Smooth muscle cell (in vitro differentiated cells): ENCODE data around the gene KL. TPM values are rescaled to one million over a fixed set of nuclear protein-coding genes. Genes with fewer than 3 reads are reported as not detected.

Experiments
- DNase-seq: peaks from one replicate; lab custom pipeline; 2025; ENCODE audit not compliant: unreplicated experiment; lab: John Stamatoyannopoulos, UW
- H2AFZ ChIP-seq: fragments of 200-600 bp; sonication (generic); 2 replicates; pipeline ENCODE4 v1.6.0; 2016; ENCODE audit warnings: antibody characterized with exemption, low read depth, mild to moderate bottlenecking
- H3F3A ChIP-seq: fragments of 200-600 bp; sonication (generic); 2 replicates; pipeline ENCODE4 v1.6.0; 2017; ENCODE audit warnings: antibody characterized with exemption, low read depth
- H3K27ac ChIP-seq: fragments of 200-600 bp; sonication (generic); 2 replicates; pipeline ENCODE4 v1.5.1; 2016; ENCODE audit warnings: low read depth, mild to moderate bottlenecking
- H3K27me3 ChIP-seq: fragments of 200-600 bp; sonication (generic); 2 replicates; pipeline ENCODE4 v1.6.1; 2016; ENCODE audit warnings: low read depth, mild to moderate bottlenecking
- H3K36me3 ChIP-seq: fragments of 200-600 bp; sonication (generic); 2 replicates; pipeline ENCODE4 v1.5.1; 2016; ENCODE audit warnings: low read depth
- H3K4me1 ChIP-seq: fragments of 200-600 bp; sonication (generic); 2 replicates; pipeline ENCODE4 v1.5.1; 2016; ENCODE audit warnings: low read depth
- H3K4me2 ChIP-seq: fragments of 200-600 bp; sonication (generic); 2 replicates; pipeline ENCODE4 v1.6.0; 2016; ENCODE audit warnings: mild to moderate bottlenecking
- H3K4me3 ChIP-seq: fragments of 200-600 bp; sonication (generic); 2 replicates; pipeline ENCODE4 v1.5.1; 2016; ENCODE audit warnings: mild to moderate bottlenecking
- H3K79me2 ChIP-seq: fragments of 200-600 bp; sonication (generic); 2 replicates; pipeline ENCODE4 v1.6.0; 2016; ENCODE audit warnings: low read depth, mild to moderate bottlenecking
- H3K9ac ChIP-seq: fragments of 200-600 bp; sonication (generic); 2 replicates; pipeline ENCODE4 v1.6.0; 2016; ENCODE audit warnings: low read depth
- H3K9me3 ChIP-seq: fragments of 200-600 bp; sonication (generic); replicated peaks from 2 replicates; pipeline ENCODE4 v1.5.1; 2016; ENCODE audit warnings: low read depth
- H4K20me1 ChIP-seq: fragments of 200-600 bp; sonication (generic); 2 replicates; pipeline ENCODE4 v1.6.0; 2016; ENCODE audit warnings: low read depth
- WGBS: methylation state at CpG from one replicate; pipeline ENCODE4 v1.1.7; 2016; ENCODE audit warnings: low lambda C conversion rate; 5-methylcytosine and 5-hydroxymethylcytosine counted together
- polyA plus RNA-seq: library from polyadenylated mRNA; unstranded; fragments of >200 nt; fragmentation: Nextera tagmentation; extraction: Ambion mirVana; gene quantifications from 2 replicates; pipeline ENCODE4 v1.2.1, GENCODE V29; 2016
- total RNA-seq: library from RNA; depleted of rRNA; stranded (reverse); fragments of >200 nt; gene quantifications from 2 replicates; pipeline ENCODE4 v1.2.3, GENCODE V29; 2014
- TF ChIP-seq, protein P1 (sequence below): fragments of 200-600 bp; sonication (generic); IDR thresholded peaks from 2 replicates; pipeline ENCODE4 v1.5.1; 2017; ENCODE audit warnings: borderline replicate concordance, mild to moderate bottlenecking, antibody characterized with exemption; ENCODE audit not compliant: insufficient read depth, poor library complexity, severe bottlenecking

The KL gene
- total and polyA plus RNA-seq, 2 experiments from 2014 or later, result 0.49 TPM; not detected in 1

DNA sequence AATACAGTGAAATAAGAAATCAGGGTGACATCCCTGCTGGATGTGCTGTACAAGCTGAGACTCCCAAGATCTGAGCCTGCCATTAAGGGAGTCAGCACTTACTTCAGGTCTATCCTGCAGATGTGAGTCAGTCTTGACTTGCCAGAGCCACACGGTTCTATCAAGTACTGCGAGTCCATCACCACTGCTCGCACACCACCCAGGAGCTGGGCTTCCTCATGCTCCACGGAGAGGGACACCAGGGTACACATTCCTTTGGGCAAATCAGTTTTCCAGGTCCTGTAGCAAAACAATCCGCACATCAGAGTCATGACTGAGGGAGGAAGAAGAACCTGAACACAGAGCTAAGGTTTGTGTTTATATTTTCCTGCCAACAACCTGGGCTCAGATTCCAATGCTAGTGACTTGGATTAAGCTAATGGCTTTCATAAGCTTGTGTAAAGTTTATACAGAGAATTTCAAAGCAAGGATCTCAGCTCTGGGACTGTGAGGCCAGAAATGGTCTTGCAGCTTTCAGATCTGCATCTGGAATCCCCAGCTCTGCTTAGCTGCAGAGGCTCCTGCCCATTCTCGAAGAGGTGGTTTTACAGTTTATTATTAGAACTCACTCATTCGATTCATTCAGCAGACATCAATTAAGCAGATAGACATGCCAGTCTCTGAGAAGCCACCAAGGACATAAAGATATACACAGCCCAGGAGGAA lies 90.6 kb downstream of the KL start:
- TF ChIP-seq, protein P1, sequence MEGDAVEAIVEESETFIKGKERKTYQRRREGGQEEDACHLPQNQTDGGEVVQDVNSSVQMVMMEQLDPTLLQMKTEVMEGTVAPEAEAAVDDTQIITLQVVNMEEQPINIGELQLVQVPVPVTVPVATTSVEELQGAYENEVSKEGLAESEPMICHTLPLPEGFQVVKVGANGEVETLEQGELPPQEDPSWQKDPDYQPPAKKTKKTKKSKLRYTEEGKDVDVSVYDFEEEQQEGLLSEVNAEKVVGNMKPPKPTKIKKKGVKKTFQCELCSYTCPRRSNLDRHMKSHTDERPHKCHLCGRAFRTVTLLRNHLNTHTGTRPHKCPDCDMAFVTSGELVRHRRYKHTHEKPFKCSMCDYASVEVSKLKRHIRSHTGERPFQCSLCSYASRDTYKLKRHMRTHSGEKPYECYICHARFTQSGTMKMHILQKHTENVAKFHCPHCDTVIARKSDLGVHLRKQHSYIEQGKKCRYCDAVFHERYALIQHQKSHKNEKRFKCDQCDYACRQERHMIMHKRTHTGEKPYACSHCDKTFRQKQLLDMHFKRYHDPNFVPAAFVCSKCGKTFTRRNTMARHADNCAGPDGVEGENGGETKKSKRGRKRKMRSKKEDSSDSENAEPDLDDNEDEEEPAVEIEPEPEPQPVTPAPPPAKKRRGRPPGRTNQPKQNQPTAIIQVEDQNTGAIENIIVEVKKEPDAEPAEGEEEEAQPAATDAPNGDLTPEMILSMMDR, result no peak
- 53% methylated on average over 7 of the region's 7 CpGs for WGBS
- no peaks in the 10 kb centered on the region for H3K79me2 ChIP-seq

DNA sequence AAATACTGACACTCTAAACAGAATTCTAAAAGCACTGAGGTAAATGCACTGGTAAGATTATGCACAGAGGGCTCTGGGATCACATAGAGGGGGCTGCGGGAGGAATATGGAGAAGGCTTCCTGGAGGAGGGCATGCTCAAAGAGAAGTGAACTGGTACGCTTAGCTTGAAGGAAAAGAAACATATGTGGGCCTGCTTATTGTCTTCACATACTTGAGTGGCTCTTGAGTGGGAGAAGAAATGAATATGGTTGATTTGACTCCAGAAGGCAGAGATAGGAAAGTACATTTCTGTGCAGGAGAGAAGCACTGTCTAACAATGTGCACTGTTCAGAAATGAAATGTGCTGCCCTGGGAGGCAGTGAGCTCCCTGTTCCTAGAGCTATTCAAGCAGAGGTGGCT lies 91.1 kb downstream of the KL start:
- no peak for DNase-seq
- Histone ChIP-seq H2AFZ (no peak overlapping the region), H3F3A (no peaks in the 10 kb centered on the region), H4K20me1 (no peaks in the 10 kb centered on the region), H3K79me2 (no peaks in the 10 kb centered on the region), H3K27ac (peak overlapping the region; percentile 2), H3K9me3 (no peaks in the 10 kb centered on the region), H3K36me3 (peaks cover 14% of the 10 kb centered on the region), H3K4me2 (no peak overlapping the region), H3K27me3 (no peaks in the 10 kb centered on the region), H3K4me1 (no peaks in the 10 kb centered on the region), H3K4me3 (no peak overlapping the region), H3K9ac (no peak overlapping the region)
- 75% methylated on average over 2 of the region's 2 CpGs for WGBS
- TF ChIP-seq, protein P1, result no peak

More for the DNA sequence above, 90.6 kb downstream of the KL start:
- H3K9ac ChIP-seq, result no peak overlapping the region
- no peaks in the 10 kb centered on the region for H4K20me1 ChIP-seq
- H3K27ac ChIP-seq, result peak overlapping the region; percentile 2
- peaks cover 14% of the 10 kb centered on the region for H3K36me3 ChIP-seq
- no peaks in the 10 kb centered on the region for H3F3A ChIP-seq
- no peak overlapping the region for H3K4me3 ChIP-seq
- no peak for DNase-seq
- no peaks in the 10 kb centered on the region for H3K27me3 ChIP-seq
- no peaks in the 10 kb centered on the region for H3K4me1 ChIP-seq
- H3K9me3 ChIP-seq, result no peaks in the 10 kb centered on the region
- no peak overlapping the region for H3K4me2 ChIP-seq
- no peak overlapping the region for H2AFZ ChIP-seq

DNA sequence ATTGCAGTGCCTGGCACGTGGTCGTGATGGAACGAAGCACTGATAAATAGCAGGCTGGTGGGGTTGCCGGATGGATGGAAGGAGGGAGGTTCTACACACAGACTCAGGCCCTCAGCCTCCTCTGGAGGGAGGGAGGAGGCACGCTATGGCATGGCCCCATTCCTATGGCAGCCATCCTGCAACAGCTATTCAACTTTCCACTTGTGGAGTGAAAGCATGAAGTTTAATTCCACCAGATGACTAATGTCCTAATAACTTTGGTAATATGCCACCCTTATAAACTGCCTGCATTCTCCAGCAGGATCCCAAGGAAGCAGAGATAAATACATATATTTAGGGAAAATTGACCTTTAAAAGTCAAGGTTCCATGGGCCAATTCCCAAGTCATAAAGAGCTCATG lies 92.4 kb downstream of the KL start:
- no peak overlapping the region for H3K4me3 ChIP-seq
- H3K4me2 ChIP-seq, result peak overlapping the region; percentile 10
- no peaks in the 10 kb centered on the region for H3K9me3 ChIP-seq
- H4K20me1 ChIP-seq, result no peaks in the 10 kb centered on the region
- WGBS, result 93% methylated on average over 5 of the region's 5 CpGs
- H3K79me2 ChIP-seq, result no peaks in the 10 kb centered on the region
- H3K27me3 ChIP-seq, result no peaks in the 10 kb centered on the region
- no peaks in the 10 kb centered on the region for H3K4me1 ChIP-seq
- DNase-seq, result no peak
- no peak overlapping the region for H3K27ac ChIP-seq
- H3K36me3 ChIP-seq, result peaks cover 14% of the 10 kb centered on the region
- TF ChIP-seq, protein P1, result no peak
- H3K9ac ChIP-seq, result no peak overlapping the region
- no peak overlapping the region for H2AFZ ChIP-seq
- H3F3A ChIP-seq, result no peaks in the 10 kb centered on the region

DNA sequence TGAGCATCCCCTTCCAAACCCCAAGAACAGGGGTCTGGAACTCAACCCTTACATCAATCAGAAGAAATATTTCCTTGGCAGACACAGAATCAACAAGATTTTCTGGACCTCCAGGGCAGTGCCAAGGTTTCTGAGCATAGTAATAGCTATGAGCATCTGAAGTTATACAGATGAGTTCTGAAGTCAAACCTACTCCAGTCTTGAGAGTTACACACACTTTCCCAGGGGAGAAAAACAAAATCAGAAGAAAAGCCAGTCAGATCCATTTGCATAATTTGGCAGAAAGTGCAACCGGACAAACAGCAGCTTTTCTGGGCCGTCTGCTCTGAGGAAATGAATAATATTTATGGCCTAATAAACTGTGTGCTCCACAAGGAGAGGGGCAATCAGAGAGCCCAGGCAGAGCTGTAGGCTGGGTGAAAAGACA lies 93.1 kb downstream of the KL start:
- Histone ChIP-seq H3K4me2 (peak overlapping the region; percentile 10), H2AFZ (no peak overlapping the region), H3F3A (no peaks in the 10 kb centered on the region), H3K79me2 (no peaks in the 10 kb centered on the region), H3K36me3 (peaks cover 14% of the 10 kb centered on the region), H3K4me3 (no peak overlapping the region), H4K20me1 (no peaks in the 10 kb centered on the region), H3K9ac (no peak overlapping the region), H3K9me3 (no peaks in the 10 kb centered on the region), H3K27me3 (no peaks in the 10 kb centered on the region), H3K27ac (no peak overlapping the region), H3K4me1 (no peaks in the 10 kb centered on the region)
- 42% methylated on average over 2 of the region's 2 CpGs for WGBS
- DNase-seq, result no peak
- TF ChIP-seq, protein P1, result no peak
